PFSK-1 (cell line): Measurements from ENCODE around the gene TXNDC12.

Experiments
- POLR2AphosphoS5 ChIP-seq: IDR thresholded peaks from 2 replicates; pipeline ENCODE4 v1.6.1; 2012; ENCODE audit warnings: low read depth, mild to moderate bottlenecking, control low read depth, low read length, moderate library complexity
- SIN3A ChIP-seq: IDR thresholded peaks from 2 replicates; pipeline ENCODE4 v1.6.1; 2012; ENCODE audit warnings: mild to moderate bottlenecking, low read length, moderate library complexity, borderline replicate concordance; ENCODE audit not compliant: insufficient read depth
- TAF1 ChIP-seq: IDR thresholded peaks from 2 replicates; pipeline ENCODE4 v1.6.1; 2012; ENCODE audit warnings: low read length, control low read depth, borderline replicate concordance; ENCODE audit not compliant: insufficient read depth

DNA sequence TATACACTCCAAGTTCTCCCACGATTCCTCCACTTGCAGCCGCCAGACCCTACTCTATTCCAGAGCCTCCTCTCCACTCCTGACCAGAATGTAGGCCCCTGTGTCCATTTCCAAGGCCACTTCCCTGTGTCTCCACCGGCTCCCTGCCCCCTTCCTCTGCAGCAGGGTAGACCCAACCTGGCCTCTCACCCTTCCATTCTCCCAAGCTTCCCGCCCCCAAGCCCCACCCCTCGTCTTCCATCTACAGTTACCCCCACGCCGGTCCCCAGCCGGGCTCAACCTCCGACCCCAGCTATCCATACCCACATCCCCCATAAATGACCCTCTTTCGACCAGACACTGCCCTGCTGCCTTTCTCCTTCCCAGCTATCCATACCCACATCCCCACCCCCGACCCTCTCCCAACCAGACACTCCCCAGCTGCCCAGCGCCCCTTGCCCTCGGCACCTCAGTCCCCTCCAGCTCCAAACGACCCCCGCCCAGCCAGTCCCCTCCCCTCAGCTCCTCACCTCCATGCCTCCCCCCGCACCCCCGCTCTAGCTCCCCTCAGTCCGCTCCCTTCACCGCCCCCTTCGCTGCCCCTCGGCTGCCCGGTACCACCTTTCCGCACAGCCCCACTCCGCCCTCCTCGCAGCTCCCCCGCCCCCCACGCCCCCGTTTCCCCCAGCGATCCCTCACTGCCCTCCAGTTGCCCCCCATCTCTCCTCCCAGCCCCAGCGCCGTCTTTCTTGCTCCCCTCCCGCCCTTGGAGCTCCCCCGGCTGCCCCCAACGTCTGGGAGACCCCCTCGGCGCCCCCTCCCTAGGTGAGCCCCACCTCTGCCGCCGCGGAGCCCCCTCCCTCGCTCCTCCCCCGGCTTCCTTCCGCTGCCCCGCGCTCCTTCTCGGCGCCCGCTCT lies 65.2 kb downstream of the TXNDC12 start:
- TF ChIP-seq SIN3A (no peak), TAF1 (no peak), POLR2AphosphoS5 (no peak)
